Left ventricle myocardium inferior (tissue), 1 donor: ENCODE data around the gene SLC1A7. TPM values are rescaled to one million over a fixed set of nuclear protein-coding genes. Genes with fewer than 3 reads are reported as not detected.

ENCODE experiments used
- DNase-seq: peaks from one replicate; pipeline ENCODE4 v3.0.0-alpha.2; 2020
- H3K27ac ChIP-seq: fragments of 200-600 bp; replicated peaks from 2 replicates; pipeline ENCODE4 v1.8.0; 2021
- H3K27me3 ChIP-seq: fragments of 200-600 bp; 2 replicates; pipeline ENCODE4 v1.8.0; 2021; ENCODE audit warnings: low read depth
- H3K36me3 ChIP-seq: fragments of 200-600 bp; 2 replicates; pipeline ENCODE4 v1.8.0; 2021
- H3K4me1 ChIP-seq: fragments of 200-600 bp; 2 replicates; pipeline ENCODE4 v1.8.0; 2021
- H3K4me3 ChIP-seq: fragments of 200-600 bp; 2 replicates; pipeline ENCODE4 v1.8.0; 2021; ENCODE audit warnings: mild to moderate bottlenecking, moderate library complexity
- H3K9me3 ChIP-seq: fragments of 200-600 bp; replicated peaks from 2 replicates; pipeline ENCODE4 v1.8.0; 2021
- CTCF ChIP-seq: fragments of 200-600 bp; IDR thresholded peaks from 2 replicates; pipeline ENCODE4 v1.8.0; 2021; ENCODE audit warnings: antibody characterized with exemption, mild to moderate bottlenecking, borderline replicate concordance
- intact Hi-C: fragments of 100-400 bp; cut with micrococcal nuclease; formaldehyde crosslinking; loops from one replicate; pipeline ENCODE4 v1.11.0; 2022
- long read RNA-seq: library from polyadenylated mRNA; unstranded; transcript quantifications from one replicate; pipeline ENCODE4 v2.0.0, GENCODE V29; 2021
- total RNA-seq: library from RNA; stranded (reverse); fragmentation: NEBNext Ultra II Directional; extraction: Animal tissue kit (Norgen Biotek cat#: 25700); gene quantifications from one replicate; pipeline ENCODE4 v1.2.1, GENCODE V29; 2021
- donor health status: DM: no; HTN: yes; CAD: no; lungs with severe emphysema.

Gene SLC1A7
- total RNA-seq = 0.44 TPM
- long read RNA-seq, partial matches to known transcripts = 1 of 1 reads
- long read RNA-seq, other reads (novel, unspliced or antisense) = 0 of 1 reads

- peaks cover 8% of the 10 kb centered on the region for H3K9me3 ChIP-seq
- no peak for DNase-seq
- H3K27ac ChIP-seq = no peak within 1 kb of the TSS
- TF ChIP-seq CTCF = no peak
- H3K36me3 ChIP-seq = no peaks in the 10 kb centered on the region
- intact Hi-C loops = no loop called here
- H3K4me1 ChIP-seq = peaks cover 21% of the 10 kb centered on the region
- H3K27me3 ChIP-seq = no peaks in the 10 kb centered on the region
- H3K4me3 ChIP-seq = no peak within 1 kb of the TSS
Observed at GRCh38 chr1:53142226-53142853, at the start of gene SLC1A7. TSS of gene SLC1A7 (minus strand) at chr1:53142638. CDS start at chr1:53142449, 189 bp downstream.

- no peak for TF ChIP-seq CTCF
- no peaks in the 10 kb centered on the region for H3K36me3 ChIP-seq
- DNase-seq = no peak
- peaks cover 1% of the 10 kb centered on the region for H3K4me1 ChIP-seq
- H3K27me3 ChIP-seq = no peaks in the 10 kb centered on the region
- H3K4me3 ChIP-seq = no peak overlapping the region
- H3K27ac ChIP-seq = no peak overlapping the region
- intact Hi-C loops = no loop called here
- H3K9me3 ChIP-seq = no peaks in the 10 kb centered on the region
Observed at GRCh38 chr1:53190210-53190611, 47.8 kb upstream of the SLC1A7 start.

- H3K27me3 ChIP-seq = no peaks in the 10 kb centered on the region
- no peak for DNase-seq
- no peaks in the 10 kb centered on the region for H3K9me3 ChIP-seq
- intact Hi-C loops = no loop called here
- TF ChIP-seq CTCF = no peak
- no peak overlapping the region for H3K4me3 ChIP-seq
- no peaks in the 10 kb centered on the region for H3K4me1 ChIP-seq
- H3K36me3 ChIP-seq = no peaks in the 10 kb centered on the region
- H3K27ac ChIP-seq = no peak overlapping the region
Observed at GRCh38 chr1:53189061-53189460, 46.6 kb upstream of the SLC1A7 start.

GRCh38 chr1:53188099-53188498 lies 45.7 kb upstream of the SLC1A7 start:
- intact Hi-C loops = no loop called here
- no peaks in the 10 kb centered on the region for H3K4me1 ChIP-seq
- no peak for DNase-seq

GRCh38 chr1:53187401-53187800 lies 45.0 kb upstream of the SLC1A7 start:
- H3K27me3 ChIP-seq = no peaks in the 10 kb centered on the region
- intact Hi-C loops = no loop called here
- no peak for TF ChIP-seq CTCF

More at GRCh38 chr1:53188099-53188498, 45.7 kb upstream of the SLC1A7 start:
- Histone ChIP-seq H3K4me3 (no peak overlapping the region), H3K27me3 (no peaks in the 10 kb centered on the region), H3K36me3 (no peaks in the 10 kb centered on the region), H3K9me3 (no peaks in the 10 kb centered on the region), H3K27ac (no peak overlapping the region)
- TF ChIP-seq CTCF = no peak

More at GRCh38 chr1:53187401-53187800, 45.0 kb upstream of the SLC1A7 start:
- Histone ChIP-seq H3K4me1 (peaks cover under 1% of the 10 kb centered on the region), H3K36me3 (no peaks in the 10 kb centered on the region), H3K9me3 (no peaks in the 10 kb centered on the region), H3K27ac (no peak overlapping the region), H3K4me3 (no peak overlapping the region)
- no peak for DNase-seq
